HG03432 (cell line): ENCODE results near the gene CNBD2.
"Not testable (repeated sequence)": the region's sequence is repeated elsewhere in the genome, so short reads cannot be mapped to it uniquely, and the experiment has no call there.

Experiments
- ATAC-seq: cut with Tn5 transposase; IDR thresholded peaks from one replicate; pipeline ENCODE4 v1.9.1; 2021; ENCODE audit warnings: mild to moderate bottlenecking, moderate library complexity; ENCODE audit not compliant: unreplicated experiment

CNBD2 gene

DNA sequence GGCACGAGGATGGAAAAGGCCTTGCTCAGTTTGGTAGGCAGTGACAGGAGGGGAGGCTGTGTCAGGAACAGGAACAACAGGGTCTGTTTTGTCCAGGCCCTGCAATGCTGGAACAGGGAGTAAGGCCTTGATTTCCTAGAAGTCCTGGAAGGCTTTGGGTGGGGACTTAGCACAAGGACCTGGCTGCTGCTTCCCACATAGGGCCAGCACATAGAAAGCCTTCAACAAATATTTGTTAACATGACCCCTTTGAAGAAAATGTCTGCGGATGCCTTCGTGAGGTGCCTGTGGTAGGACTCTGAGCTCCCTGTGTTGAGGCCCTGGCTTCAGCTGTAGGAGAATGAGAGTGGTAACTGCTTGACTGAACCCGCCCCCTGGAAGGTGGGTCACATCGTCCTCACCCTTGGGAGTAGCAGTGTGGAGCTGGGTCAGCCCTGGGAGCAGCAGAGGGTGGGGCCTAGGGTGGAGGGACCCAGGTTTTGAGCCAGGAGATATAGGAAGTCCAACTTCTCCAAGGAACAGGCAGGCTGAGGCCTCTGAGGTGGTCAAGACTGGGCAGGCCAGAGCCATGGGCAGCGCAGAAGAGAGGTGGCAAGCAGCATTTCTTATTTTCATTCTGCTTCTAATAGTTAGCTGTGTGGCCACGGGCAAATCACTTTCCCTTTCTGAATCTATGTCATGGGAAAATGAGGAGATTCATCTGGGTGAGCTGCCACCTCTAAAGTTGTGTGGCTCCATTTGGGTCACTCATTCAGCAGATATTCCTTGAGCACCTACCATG is 50.0 kb downstream of the CNBD2 start:
- ATAC-seq = no peak

DNA sequence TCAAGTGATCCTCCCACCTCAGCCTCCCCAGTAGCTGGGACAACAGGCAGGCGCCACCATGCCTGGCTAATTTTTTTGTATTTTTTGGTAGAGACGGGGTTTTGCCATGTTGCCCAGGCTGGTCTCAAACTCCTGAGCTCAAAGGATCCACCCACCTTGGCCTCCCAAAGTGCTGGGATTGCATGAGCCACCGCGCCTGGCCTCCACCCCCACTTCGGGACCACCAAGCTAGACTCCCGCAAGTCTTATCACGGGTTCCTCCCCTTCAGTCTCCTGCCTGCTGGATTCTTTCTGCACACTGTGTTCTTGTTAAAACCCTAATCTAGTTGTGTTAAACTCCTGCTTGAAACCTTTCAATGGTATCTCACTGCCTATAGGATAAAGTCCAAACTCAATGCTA is 57.7 kb downstream of the CNBD2 start:
- not testable (repeated sequence) for ATAC-seq

DNA sequence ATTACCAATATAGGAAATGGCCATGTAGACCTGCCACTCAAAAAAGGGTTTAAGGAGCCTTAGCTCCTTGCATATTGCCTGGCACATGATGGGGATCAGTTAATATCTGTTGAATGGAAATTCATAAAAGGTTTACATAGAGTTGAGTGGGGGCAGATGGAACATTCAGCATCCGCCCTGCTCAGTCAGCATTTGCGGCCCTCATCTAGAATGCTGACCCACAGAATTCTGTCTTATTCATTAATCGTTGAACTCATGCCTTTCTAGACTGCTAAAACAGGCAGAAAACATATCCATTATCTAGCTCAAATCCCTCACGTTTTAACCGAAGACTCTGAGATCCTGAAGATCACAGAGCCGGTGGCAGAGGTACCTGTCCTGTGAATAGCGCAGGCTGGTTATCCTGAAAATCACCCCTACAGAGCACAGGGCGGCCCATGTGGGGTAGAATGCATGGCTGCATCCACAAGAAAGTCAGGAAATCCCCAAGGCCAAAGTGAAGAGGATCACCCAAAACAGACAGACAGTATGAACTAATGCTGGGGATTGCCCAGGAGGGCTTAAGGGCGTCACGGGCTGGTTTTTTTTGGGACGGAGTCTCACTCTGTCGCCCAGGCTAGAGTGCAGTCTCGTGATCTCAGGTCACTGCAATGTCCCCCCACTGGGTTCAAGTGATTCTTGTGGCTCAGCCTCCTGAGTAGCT is 59.9 kb downstream of the CNBD2 start:
- no peak for ATAC-seq

GRCh38 chr20:36030149-36030548 is 61.8 kb downstream of the CNBD2 start:
- ATAC-seq = no peak

GRCh38 chr20:36031806-36032205 is 63.4 kb downstream of the CNBD2 start:
- ATAC-seq = no peak

GRCh38 chr20:36034875-36035274 is 66.5 kb downstream of the CNBD2 start:
- ATAC-seq = no peak

- no peak for ATAC-seq
Observed at GRCh38 chr20:36035745-36036144, 67.4 kb downstream of the CNBD2 start.

GRCh38 chr20:36036688-36037087 is 68.3 kb downstream of the CNBD2 start:
- no peak for ATAC-seq

GRCh38 chr20:36040571-36040970 is 72.2 kb downstream of the CNBD2 start:
- no peak for ATAC-seq

DNA sequence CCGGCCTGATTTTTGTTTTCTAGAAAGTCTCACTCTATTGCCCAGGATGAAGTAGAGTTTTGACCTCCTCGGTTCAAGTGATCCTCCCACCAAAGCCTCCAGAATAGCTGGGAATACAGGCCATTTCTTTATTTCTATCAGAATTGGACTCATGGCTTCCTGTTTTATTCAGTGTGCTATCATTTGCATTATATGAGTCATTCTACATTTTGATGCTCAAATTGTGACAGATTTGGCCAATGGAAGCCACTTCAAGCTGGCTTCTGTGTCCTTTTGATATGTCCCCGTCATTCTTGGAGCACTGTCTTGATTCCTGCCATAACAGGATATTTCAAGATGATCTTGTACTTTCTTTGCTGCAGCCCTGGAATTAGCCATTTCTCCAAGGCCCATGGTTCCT is 75.1 kb downstream of the CNBD2 start:
- no peak for ATAC-seq

GRCh38 chr20:36043892-36044515 is 75.6 kb downstream of the CNBD2 start:
- no peak for ATAC-seq

- ATAC-seq = no peak
Observed at GRCh38 chr20:36045373-36045714, 77.0 kb downstream of the CNBD2 start.

DNA sequence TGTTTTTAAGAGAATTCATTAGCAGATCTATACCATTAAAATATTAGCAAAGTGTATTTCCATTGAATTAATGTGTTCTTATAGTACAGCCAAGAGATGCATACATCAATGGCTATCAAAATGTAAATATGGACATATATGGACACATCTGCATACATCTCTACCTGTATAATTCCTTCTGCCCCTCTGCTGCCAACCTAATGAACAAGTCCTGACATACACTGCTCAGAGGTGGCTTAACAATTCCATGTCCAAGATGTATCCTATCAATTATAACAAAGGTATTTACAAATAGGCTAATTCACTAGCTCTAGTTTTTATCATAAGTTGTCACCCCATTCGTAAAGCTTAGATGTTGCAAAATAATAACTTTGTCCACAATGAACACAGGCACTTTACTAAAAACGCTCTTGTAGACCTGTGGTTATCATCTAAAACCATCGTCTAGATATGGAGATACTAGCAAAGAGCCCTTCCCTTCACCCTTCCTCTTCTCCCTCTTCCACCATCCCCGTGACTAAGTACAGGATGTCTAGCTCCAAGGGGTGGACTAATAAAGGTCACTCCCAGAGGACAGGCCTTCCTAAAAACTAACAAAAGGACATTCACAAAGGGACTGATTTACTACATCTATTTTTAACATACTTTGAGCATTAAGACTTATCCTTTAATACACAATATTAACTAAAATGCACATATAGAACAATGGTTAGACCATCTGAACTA is 77.8 kb downstream of the CNBD2 start:
- ATAC-seq = not testable (repeated sequence)

GRCh38 chr20:36049408-36049807 is 81.0 kb downstream of the CNBD2 start:
- ATAC-seq = not testable (repeated sequence)

- ATAC-seq = peak; percentile 92
Observed at GRCh38 chr20:36050436-36051317, 82.3 kb downstream of the CNBD2 start.

GRCh38 chr20:36051318-36052116 is 83.1 kb downstream of the CNBD2 start:
- no peak for ATAC-seq

DNA sequence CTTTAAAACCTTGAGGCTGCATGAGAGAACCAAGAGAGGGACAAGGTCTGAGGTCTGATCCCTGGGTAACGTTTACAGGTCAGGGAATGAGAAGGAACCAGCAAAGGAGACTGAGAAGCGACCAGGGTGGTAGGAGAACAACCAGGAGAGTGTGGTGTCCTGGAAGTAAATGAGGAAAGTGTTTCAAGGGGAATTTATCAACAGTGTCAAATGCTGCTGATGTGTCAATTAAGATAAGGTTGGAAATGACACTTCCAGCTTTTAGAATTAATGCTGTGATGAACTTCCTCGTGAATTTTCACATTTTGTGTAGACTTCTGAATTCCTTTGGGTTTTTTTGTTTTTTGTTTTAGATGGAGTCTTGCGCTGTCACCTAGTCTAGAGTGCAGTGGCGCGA is 83.7 kb downstream of the CNBD2 start:
- no peak for ATAC-seq

DNA sequence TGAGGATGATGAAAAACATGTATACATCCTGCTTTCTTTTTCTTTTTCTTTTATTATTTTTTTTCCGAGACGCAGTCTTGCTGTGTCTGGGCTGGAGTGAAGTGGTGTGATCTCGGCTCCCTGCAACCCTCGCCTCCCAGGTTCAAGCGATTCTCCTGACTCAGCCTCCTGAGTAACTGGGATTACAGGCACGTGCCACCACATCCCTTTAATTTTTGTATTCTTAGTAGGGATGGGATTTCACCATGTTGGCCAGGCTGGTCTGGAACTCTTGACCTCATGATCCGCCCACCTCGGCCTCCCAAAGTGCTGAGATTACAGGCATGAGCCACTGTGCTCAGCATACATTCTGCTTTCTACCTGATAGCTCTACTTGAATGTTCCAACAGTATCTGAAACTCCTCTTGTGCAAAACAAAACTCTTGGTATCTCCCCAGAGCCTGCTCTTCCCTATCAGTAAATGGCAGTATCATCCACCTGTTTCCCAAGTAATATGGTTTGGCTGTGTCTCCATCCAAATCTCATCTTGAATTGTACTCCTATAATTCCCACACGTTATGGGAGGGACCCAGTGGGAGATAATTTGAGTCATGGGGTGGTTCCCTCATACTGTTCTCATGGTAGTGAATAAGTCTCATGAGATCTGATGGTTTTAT is 85.6 kb downstream of the CNBD2 start:
- not testable (repeated sequence) for ATAC-seq

DNA sequence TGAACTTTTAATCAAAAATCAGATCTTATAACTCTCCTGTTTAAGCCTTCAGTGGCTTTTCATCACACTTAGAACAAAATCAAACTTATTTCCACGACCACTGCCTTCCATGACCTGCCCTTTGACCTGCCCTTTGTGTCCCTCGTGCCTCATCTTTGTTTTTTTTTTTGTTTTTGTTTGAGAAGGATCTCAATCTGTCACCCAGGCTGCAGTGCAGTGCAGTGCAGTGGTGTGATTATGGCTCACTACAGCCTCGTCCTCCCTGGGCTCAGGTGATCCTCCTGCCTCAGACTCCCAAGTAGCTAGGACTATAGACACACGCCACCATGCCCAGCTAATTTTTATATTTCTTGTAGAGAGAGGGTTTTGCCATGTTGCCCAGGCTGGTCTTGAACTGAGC is 86.8 kb downstream of the CNBD2 start:
- ATAC-seq = no peak
